ENCODE results near the gene GMCL2.
A peak's percentile ranks its signal among the peaks of the same experiment; 100 is the strongest.

GMCL2 gene
- total RNA-seq = 0 to 0.09 (median 0) reads per million in 3 donors

GRCh38 chr5:178187014-178187413, at the start of gene GMCL2:
GMCL2 (minus strand) TSS chr5:178187371; CDS start chr5:178187299, 72 bp downstream.
- no peaks in the 10 kb centered on the region for H3K9me3 ChIP-seq (ENCODE audit: control insufficient read depth, low read length)
- H3K4me1 ChIP-seq (ENCODE audit: control insufficient read depth, insufficient read depth, low read length, poor library complexity, severe bottlenecking) = no peaks in the 10 kb centered on the region
- no peak for DNase-seq
- no peak within 1 kb of the TSS for H3K4me3 ChIP-seq (ENCODE audit: insufficient read depth, low read depth, low read length, poor library complexity, severe bottlenecking)
- H3K27me3 ChIP-seq (replicated peaks; ENCODE audit: control insufficient read depth, insufficient read depth, low read length, poor library complexity, severe bottlenecking) = no peaks in the 10 kb centered on the region
- H3K27ac ChIP-seq (ENCODE audit: insufficient read depth, low read length, poor library complexity, severe bottlenecking) = no peak within 1 kb of the TSS
- no peaks in the 10 kb centered on the region for H3K36me3 ChIP-seq (ENCODE audit: control insufficient read depth, insufficient read depth, low read length)

- Histone ChIP-seq H3K27ac (ENCODE audit: insufficient read depth, low read length, poor library complexity, severe bottlenecking) (no peak overlapping the region), H3K4me3 (ENCODE audit: insufficient read depth, low read depth, low read length, poor library complexity, severe bottlenecking) (no peak overlapping the region), H3K4me1 (ENCODE audit: control insufficient read depth, insufficient read depth, low read length, poor library complexity, severe bottlenecking) (peaks cover 49% of the 10 kb centered on the region), H3K9me3 (ENCODE audit: control insufficient read depth, low read length) (no peaks in the 10 kb centered on the region), H3K36me3 (ENCODE audit: control insufficient read depth, insufficient read depth, low read length) (no peaks in the 10 kb centered on the region), H3K27me3 (replicated peaks; ENCODE audit: control insufficient read depth, insufficient read depth, low read length, poor library complexity, severe bottlenecking) (no peaks in the 10 kb centered on the region)
- DNase-seq = no peak
Measured at GRCh38 chr5:178236679-178237078, 49.5 kb upstream of the GMCL2 start.

- Histone ChIP-seq H3K27ac (ENCODE audit: insufficient read depth, low read length, poor library complexity, severe bottlenecking) (no peak overlapping the region), H3K9me3 (ENCODE audit: control insufficient read depth, low read length) (no peaks in the 10 kb centered on the region), H3K4me3 (ENCODE audit: insufficient read depth, low read depth, low read length, poor library complexity, severe bottlenecking) (no peak overlapping the region), H3K4me1 (ENCODE audit: control insufficient read depth, insufficient read depth, low read length, poor library complexity, severe bottlenecking) (peaks cover 52% of the 10 kb centered on the region), H3K36me3 (ENCODE audit: control insufficient read depth, insufficient read depth, low read length) (no peaks in the 10 kb centered on the region), H3K27me3 (replicated peaks; ENCODE audit: control insufficient read depth, insufficient read depth, low read length, poor library complexity, severe bottlenecking) (no peaks in the 10 kb centered on the region)
- DNase-seq = no peak
Measured at GRCh38 chr5:178236126-178236525, 49.0 kb upstream of the GMCL2 start.

- Histone ChIP-seq H3K9me3 (ENCODE audit: control insufficient read depth, low read length) (no peaks in the 10 kb centered on the region), H3K4me1 (ENCODE audit: control insufficient read depth, insufficient read depth, low read length, poor library complexity, severe bottlenecking) (peaks cover 53% of the 10 kb centered on the region), H3K4me3 (ENCODE audit: insufficient read depth, low read depth, low read length, poor library complexity, severe bottlenecking) (no peak overlapping the region), H3K36me3 (ENCODE audit: control insufficient read depth, insufficient read depth, low read length) (no peaks in the 10 kb centered on the region), H3K27ac (ENCODE audit: insufficient read depth, low read length, poor library complexity, severe bottlenecking) (no peak overlapping the region), H3K27me3 (replicated peaks; ENCODE audit: control insufficient read depth, insufficient read depth, low read length, poor library complexity, severe bottlenecking) (no peaks in the 10 kb centered on the region)
- no peak for DNase-seq
Measured at GRCh38 chr5:178235588-178235974, 48.4 kb upstream of the GMCL2 start.

- peaks cover 52% of the 10 kb centered on the region for H3K4me1 ChIP-seq (ENCODE audit: control insufficient read depth, insufficient read depth, low read length, poor library complexity, severe bottlenecking)
- no peak overlapping the region for H3K27ac ChIP-seq (ENCODE audit: insufficient read depth, low read length, poor library complexity, severe bottlenecking)
- no peaks in the 10 kb centered on the region for H3K27me3 ChIP-seq (replicated peaks; ENCODE audit: control insufficient read depth, insufficient read depth, low read length, poor library complexity, severe bottlenecking)
- H3K36me3 ChIP-seq (ENCODE audit: control insufficient read depth, insufficient read depth, low read length) = peaks cover 1% of the 10 kb centered on the region
- no peaks in the 10 kb centered on the region for H3K9me3 ChIP-seq (ENCODE audit: control insufficient read depth, low read length)
- DNase-seq = peak; percentile 33 to 56 (median 37)
- no peak overlapping the region for H3K4me3 ChIP-seq (ENCODE audit: insufficient read depth, low read depth, low read length, poor library complexity, severe bottlenecking)
Measured at GRCh38 chr5:178234750-178235587, 47.8 kb upstream of the GMCL2 start.

GRCh38 chr5:178234121-178234749, 47.1 kb upstream of the GMCL2 start:
- DNase-seq = no peak
- H3K27me3 ChIP-seq (replicated peaks; ENCODE audit: control insufficient read depth, insufficient read depth, low read length, poor library complexity, severe bottlenecking) = no peaks in the 10 kb centered on the region
- H3K4me1 ChIP-seq (ENCODE audit: control insufficient read depth, insufficient read depth, low read length, poor library complexity, severe bottlenecking) = peaks cover 53% of the 10 kb centered on the region
- H3K36me3 ChIP-seq (ENCODE audit: control insufficient read depth, insufficient read depth, low read length) = peaks cover 8% of the 10 kb centered on the region
- no peak overlapping the region for H3K4me3 ChIP-seq (ENCODE audit: insufficient read depth, low read depth, low read length, poor library complexity, severe bottlenecking)
- no peak overlapping the region for H3K27ac ChIP-seq (ENCODE audit: insufficient read depth, low read length, poor library complexity, severe bottlenecking)
- no peaks in the 10 kb centered on the region for H3K9me3 ChIP-seq (ENCODE audit: control insufficient read depth, low read length)

GRCh38 chr5:178232920-178233429, 45.8 kb upstream of the GMCL2 start:
- peak overlapping the region; percentile 82 for H3K27ac ChIP-seq (ENCODE audit: insufficient read depth, low read length, poor library complexity, severe bottlenecking)
- DNase-seq = no peak
- peaks cover 18% of the 10 kb centered on the region for H3K36me3 ChIP-seq (ENCODE audit: control insufficient read depth, insufficient read depth, low read length)
- H3K27me3 ChIP-seq (replicated peaks; ENCODE audit: control insufficient read depth, insufficient read depth, low read length, poor library complexity, severe bottlenecking) = no peaks in the 10 kb centered on the region
- H3K9me3 ChIP-seq (ENCODE audit: control insufficient read depth, low read length) = no peaks in the 10 kb centered on the region
- H3K4me3 ChIP-seq (ENCODE audit: insufficient read depth, low read depth, low read length, poor library complexity, severe bottlenecking) = peak overlapping the region; percentile 82
- H3K4me1 ChIP-seq (ENCODE audit: control insufficient read depth, insufficient read depth, low read length, poor library complexity, severe bottlenecking) = peaks cover 40% of the 10 kb centered on the region

GRCh38 chr5:178232124-178232919, 45.2 kb upstream of the GMCL2 start, which contains the start of gene PHYKPL:
PHYKPL (minus strand) TSS chr5:178232802; CDS start chr5:178232550, 252 bp downstream.
- no peaks in the 10 kb centered on the region for H3K9me3 ChIP-seq (ENCODE audit: control insufficient read depth, low read length)
- peak within 1 kb of the TSS; percentile 82 for H3K27ac ChIP-seq (ENCODE audit: insufficient read depth, low read length, poor library complexity, severe bottlenecking)
- H3K4me3 ChIP-seq (ENCODE audit: insufficient read depth, low read depth, low read length, poor library complexity, severe bottlenecking) = peak within 1 kb of the TSS; percentile 82
- H3K4me1 ChIP-seq (ENCODE audit: control insufficient read depth, insufficient read depth, low read length, poor library complexity, severe bottlenecking) = peaks cover 34% of the 10 kb centered on the region
- peaks cover 24% of the 10 kb centered on the region for H3K36me3 ChIP-seq (ENCODE audit: control insufficient read depth, insufficient read depth, low read length)
- peak; percentile 44 to 60 (median 58) for DNase-seq
- no peaks in the 10 kb centered on the region for H3K27me3 ChIP-seq (replicated peaks; ENCODE audit: control insufficient read depth, insufficient read depth, low read length, poor library complexity, severe bottlenecking)

- peaks cover 33% of the 10 kb centered on the region for H3K4me1 ChIP-seq (ENCODE audit: control insufficient read depth, insufficient read depth, low read length, poor library complexity, severe bottlenecking)
- DNase-seq = no peak
- peak overlapping the region; percentile 82 for H3K4me3 ChIP-seq (ENCODE audit: insufficient read depth, low read depth, low read length, poor library complexity, severe bottlenecking)
- H3K27me3 ChIP-seq (replicated peaks; ENCODE audit: control insufficient read depth, insufficient read depth, low read length, poor library complexity, severe bottlenecking) = no peaks in the 10 kb centered on the region
- peaks cover 26% of the 10 kb centered on the region for H3K36me3 ChIP-seq (ENCODE audit: control insufficient read depth, insufficient read depth, low read length)
- H3K27ac ChIP-seq (ENCODE audit: insufficient read depth, low read length, poor library complexity, severe bottlenecking) = peak overlapping the region; percentile 82
- H3K9me3 ChIP-seq (ENCODE audit: control insufficient read depth, low read length) = no peaks in the 10 kb centered on the region
Measured at GRCh38 chr5:178231539-178232123, 44.5 kb upstream of the GMCL2 start.
